Fibroblast of pulmonary artery (primary cell): ENCODE data around the gene ZNF10.
A peak's percentile ranks its signal among the peaks of the same experiment; 100 is the strongest.

Experiments
- DNase-seq: peaks from one replicate; pipeline ENCODE4 v3.0.0-alpha.2; 2010; ENCODE audit warnings: low read depth
- H3K4me3 ChIP-seq: replicated peaks from 2 replicates; pipeline ENCODE4 v1.5.1; 2011; ENCODE audit warnings: low read depth, mild to moderate bottlenecking, control low read depth, low read length, moderate library complexity
- TF ChIP-seq, protein P1 (sequence below): IDR thresholded peaks from 2 replicates; pipeline ENCODE4 v1.5.1; 2011; ENCODE audit warnings: mild to moderate bottlenecking, control low read depth, low read length, inconsistent platforms; ENCODE audit errors: missing control alignments

Gene ZNF10

DNA sequence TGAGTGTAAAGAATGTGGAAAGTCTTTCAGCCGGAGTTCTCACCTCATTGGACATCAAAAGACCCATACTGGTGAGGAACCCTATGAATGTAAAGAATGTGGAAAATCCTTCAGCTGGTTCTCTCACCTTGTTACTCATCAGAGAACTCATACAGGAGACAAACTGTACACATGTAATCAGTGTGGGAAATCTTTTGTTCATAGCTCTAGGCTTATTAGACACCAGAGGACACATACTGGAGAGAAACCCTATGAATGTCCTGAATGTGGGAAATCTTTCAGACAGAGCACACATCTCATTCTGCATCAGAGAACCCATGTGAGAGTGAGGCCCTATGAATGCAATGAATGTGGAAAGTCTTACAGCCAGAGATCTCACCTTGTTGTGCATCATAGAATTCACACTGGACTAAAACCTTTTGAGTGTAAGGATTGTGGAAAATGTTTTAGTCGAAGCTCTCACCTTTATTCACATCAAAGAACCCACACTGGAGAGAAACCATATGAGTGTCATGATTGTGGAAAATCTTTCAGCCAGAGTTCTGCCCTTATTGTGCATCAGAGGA, 25.8 kb downstream of the ZNF10 start:
- no peak overlapping the region for H3K4me3 ChIP-seq
- TF ChIP-seq, protein P1, sequence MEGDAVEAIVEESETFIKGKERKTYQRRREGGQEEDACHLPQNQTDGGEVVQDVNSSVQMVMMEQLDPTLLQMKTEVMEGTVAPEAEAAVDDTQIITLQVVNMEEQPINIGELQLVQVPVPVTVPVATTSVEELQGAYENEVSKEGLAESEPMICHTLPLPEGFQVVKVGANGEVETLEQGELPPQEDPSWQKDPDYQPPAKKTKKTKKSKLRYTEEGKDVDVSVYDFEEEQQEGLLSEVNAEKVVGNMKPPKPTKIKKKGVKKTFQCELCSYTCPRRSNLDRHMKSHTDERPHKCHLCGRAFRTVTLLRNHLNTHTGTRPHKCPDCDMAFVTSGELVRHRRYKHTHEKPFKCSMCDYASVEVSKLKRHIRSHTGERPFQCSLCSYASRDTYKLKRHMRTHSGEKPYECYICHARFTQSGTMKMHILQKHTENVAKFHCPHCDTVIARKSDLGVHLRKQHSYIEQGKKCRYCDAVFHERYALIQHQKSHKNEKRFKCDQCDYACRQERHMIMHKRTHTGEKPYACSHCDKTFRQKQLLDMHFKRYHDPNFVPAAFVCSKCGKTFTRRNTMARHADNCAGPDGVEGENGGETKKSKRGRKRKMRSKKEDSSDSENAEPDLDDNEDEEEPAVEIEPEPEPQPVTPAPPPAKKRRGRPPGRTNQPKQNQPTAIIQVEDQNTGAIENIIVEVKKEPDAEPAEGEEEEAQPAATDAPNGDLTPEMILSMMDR, result no peak
- DNase-seq, result no peak

DNA sequence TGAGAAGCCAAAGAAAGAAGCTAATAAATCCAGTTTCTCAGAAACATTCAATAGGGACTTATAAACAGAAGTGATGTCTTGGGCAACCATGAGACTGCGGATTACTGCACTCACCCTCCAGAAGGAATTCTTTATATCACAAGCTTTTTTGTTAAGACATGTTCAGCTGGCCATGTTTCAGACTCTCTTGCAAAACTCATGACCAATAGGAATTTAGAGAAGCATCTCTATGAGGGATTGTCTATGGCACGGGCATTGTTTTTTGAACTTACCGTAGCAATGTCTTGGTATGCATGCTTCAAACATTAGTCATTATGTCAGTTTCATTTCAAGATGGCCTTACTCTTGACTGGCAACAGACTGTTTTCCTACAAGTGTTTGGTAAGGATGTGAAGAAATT, 35.3 kb downstream of the ZNF10 start:
- no peak overlapping the region for H3K4me3 ChIP-seq
- TF ChIP-seq, protein P1, result no peak
- DNase-seq, result no peak

GRCh38 chr12:133172491-133172890, 42.1 kb downstream of the ZNF10 start:
- TF ChIP-seq, protein P1, result no peak
- DNase-seq, result no peak
- no peak overlapping the region for H3K4me3 ChIP-seq

DNA sequence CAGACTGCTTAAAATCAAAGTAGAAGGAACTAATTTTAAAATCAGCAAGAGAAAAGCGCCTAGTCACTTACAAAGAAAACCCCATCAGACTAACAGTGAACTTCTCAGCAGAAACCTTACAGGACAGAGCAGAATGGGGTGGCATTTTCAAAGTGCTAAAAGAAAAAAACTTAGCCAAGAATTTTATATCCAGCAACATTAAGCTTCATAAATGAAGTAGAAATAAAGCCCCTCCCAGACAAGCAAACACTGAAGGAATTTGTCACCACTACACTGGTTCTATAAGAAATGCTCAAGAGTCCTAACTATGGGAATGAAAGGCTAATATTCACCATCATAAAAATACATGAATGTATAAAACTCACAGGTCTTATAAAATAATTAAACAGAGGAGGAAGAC, 44.5 kb downstream of the ZNF10 start:
- H3K4me3 ChIP-seq, result no peak overlapping the region
- TF ChIP-seq, protein P1, result no peak
- no peak for DNase-seq

- H3K4me3 ChIP-seq, result no peak overlapping the region
- TF ChIP-seq, protein P1, result no peak
- DNase-seq, result no peak
These were observed 50.2 kb downstream of the ZNF10 start for GRCh38 chr12:133180669-133181068.

DNA sequence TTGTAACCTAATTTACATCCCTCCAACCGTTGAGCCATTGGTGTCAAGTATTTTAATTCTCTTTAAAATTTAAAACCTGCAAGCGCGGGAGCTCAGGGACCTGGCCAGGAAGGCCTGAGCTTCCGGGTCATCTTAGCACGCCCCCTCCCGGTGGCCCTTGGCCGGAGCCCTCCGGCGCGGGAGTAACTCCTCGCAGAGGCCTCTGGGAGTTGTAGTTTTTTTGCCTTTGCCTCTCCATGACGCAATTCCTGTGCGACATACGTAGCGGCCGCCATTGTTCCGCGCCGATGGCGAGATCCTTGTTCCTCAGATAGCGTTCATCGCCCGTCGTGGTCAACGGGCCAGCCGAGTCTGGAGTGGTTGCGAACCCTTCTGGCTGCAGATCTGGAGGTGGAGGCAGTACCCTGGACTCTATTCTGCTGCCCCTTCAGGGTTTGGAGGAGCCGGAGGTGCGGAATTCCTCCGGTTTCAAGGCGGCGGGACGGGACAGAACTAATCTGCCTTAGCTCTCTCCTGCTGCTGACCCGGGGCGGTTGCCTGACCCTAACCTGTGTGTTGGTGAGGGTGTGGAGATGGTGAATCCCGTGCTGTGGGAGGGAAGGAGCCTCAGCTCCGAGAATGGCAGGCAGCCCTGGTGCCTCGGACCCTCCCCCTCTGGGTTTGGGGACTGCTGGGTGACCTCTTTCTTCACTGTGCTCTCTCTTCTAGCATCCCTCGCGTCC, 51.0 kb downstream of the ZNF10 start, which contains the start of gene ZNF268:
TSS of gene ZNF268 (plus strand) at position 258 of the 722 bp plus-strand sequence. CDS start 503 bp downstream, outside the sequence.
- DNase-seq, result peak; percentile 96
- TF ChIP-seq, protein P1, result peak; percentile 77

More for the DNA sequence above, 51.0 kb downstream of the ZNF10 start, which contains the start of gene ZNF268:
- H3K4me3 ChIP-seq, result peak within 1 kb of the TSS; percentile 99
